Measurements from ENCODE around the gene NEK11.

DNA sequence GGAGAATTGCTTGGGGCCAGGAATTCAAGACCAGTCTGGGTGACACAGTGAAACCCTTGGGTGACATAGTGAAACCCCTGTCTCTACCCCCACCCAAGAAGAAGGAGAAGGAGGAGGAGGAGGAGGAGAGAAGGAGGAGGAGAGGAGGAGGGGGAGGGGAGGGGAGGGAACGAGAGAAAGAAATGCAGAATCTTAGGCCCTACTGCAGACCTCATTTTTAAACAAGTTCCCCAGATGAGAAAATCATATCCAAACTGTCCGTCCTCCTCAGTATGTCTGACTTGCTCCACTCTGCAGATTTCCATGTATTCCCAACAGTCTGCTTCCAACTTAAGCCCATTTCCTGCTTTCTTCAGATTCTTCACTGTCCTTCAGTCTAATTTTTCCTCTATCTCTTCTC lies 291.0 kb downstream of the NEK11 start:
- no peak for TF ChIP-seq EZH2 (IDR thresholded peaks at IDR 0.05; ENCODE audit: borderline replicate concordance, low read length)
- TF ChIP-seq, protein P1, sequence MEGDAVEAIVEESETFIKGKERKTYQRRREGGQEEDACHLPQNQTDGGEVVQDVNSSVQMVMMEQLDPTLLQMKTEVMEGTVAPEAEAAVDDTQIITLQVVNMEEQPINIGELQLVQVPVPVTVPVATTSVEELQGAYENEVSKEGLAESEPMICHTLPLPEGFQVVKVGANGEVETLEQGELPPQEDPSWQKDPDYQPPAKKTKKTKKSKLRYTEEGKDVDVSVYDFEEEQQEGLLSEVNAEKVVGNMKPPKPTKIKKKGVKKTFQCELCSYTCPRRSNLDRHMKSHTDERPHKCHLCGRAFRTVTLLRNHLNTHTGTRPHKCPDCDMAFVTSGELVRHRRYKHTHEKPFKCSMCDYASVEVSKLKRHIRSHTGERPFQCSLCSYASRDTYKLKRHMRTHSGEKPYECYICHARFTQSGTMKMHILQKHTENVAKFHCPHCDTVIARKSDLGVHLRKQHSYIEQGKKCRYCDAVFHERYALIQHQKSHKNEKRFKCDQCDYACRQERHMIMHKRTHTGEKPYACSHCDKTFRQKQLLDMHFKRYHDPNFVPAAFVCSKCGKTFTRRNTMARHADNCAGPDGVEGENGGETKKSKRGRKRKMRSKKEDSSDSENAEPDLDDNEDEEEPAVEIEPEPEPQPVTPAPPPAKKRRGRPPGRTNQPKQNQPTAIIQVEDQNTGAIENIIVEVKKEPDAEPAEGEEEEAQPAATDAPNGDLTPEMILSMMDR (conservative IDR thresholded peaks at IDR 0.05 in 1 of 2, IDR thresholded peaks at IDR 0.05 in 1 of 2; ENCODE audit: extremely low read depth in 1 of 2, insufficient read depth in 1 of 2, low read depth in 1 of 2, low read length in 2 of 2), result no peak
